ENCODE measurements around the gene NFASC.

DNA sequence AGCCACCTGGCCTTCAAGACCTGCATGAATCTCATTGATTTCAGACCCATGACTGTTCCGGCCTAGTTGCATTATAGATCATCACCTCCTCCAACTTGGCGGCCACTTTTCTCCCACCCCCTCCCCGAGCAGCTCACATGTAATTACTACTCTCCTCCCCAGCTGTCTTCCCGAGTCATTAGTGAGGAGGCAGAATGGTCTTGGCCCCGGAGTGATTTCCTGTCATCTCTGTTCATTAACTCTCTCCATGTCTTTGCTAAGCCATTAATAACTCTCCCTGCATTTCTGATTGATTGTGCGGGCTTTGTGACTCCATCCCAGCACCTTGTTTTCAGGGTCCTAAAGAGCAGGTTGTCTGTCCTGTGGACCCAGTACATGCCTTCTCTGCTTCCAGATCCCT lies 96.8 kb downstream of the NFASC start:
- TF ChIP-seq POLR2A (IDR thresholded peaks at IDR 0.05): no peak
- TF ChIP-seq, protein P1, sequence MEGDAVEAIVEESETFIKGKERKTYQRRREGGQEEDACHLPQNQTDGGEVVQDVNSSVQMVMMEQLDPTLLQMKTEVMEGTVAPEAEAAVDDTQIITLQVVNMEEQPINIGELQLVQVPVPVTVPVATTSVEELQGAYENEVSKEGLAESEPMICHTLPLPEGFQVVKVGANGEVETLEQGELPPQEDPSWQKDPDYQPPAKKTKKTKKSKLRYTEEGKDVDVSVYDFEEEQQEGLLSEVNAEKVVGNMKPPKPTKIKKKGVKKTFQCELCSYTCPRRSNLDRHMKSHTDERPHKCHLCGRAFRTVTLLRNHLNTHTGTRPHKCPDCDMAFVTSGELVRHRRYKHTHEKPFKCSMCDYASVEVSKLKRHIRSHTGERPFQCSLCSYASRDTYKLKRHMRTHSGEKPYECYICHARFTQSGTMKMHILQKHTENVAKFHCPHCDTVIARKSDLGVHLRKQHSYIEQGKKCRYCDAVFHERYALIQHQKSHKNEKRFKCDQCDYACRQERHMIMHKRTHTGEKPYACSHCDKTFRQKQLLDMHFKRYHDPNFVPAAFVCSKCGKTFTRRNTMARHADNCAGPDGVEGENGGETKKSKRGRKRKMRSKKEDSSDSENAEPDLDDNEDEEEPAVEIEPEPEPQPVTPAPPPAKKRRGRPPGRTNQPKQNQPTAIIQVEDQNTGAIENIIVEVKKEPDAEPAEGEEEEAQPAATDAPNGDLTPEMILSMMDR (IDR thresholded peaks at IDR 0.05): no peak

All from testis (tissue), 2 donors.